CD4-positive, alpha-beta memory T cell (primary cell): ENCODE results near the gene MYO1A. TPM values are rescaled to one million over a fixed set of nuclear protein-coding genes. Genes with fewer than 3 reads are reported as not detected.

Experiments
- CTCF ChIA-PET: fragments of 350-600 bp; sonication (Branson Sonifier 250); formaldehyde crosslinking; loops from one replicate; lab custom pipeline; 2021; ENCODE audit warnings: inconsistent platforms; ENCODE audit not compliant: partially characterized antibody; lab: Charles Lee
- POLR2A ChIA-PET: fragments of 350-600 bp; sonication (Branson Sonifier 250); formaldehyde crosslinking; loops from one replicate; lab custom pipeline; 2021; ENCODE audit not compliant: partially characterized antibody; lab: Charles Lee
- DNase-seq, 5 donors: peaks; one replicate each; pipeline versions ENCODE4 v3.0.0 to v3.0.0-alpha.2; 2020 to 2022; ENCODE audit warnings: mixed read lengths in 1 of 5
- H3K27ac ChIP-seq: one replicate; pipeline ENCODE4 v1.7.0; 2013; ENCODE audit warnings: low read depth, low read length
- H3K27me3 ChIP-seq: 2 replicates; pipeline ENCODE4 v1.7.0; 2013; ENCODE audit warnings: mild to moderate bottlenecking, low read length, moderate library complexity; ENCODE audit not compliant: insufficient read depth
- H3K36me3 ChIP-seq: 2 replicates; pipeline ENCODE4 v1.7.0; 2013; ENCODE audit warnings: mild to moderate bottlenecking, low read length, moderate library complexity; ENCODE audit not compliant: insufficient read depth
- H3K4me1 ChIP-seq: 2 replicates; pipeline ENCODE4 v1.7.0; 2013; ENCODE audit warnings: mild to moderate bottlenecking, low read length, moderate library complexity; ENCODE audit not compliant: insufficient read depth
- H3K4me3 ChIP-seq, 2 donors: one replicate each; pipeline ENCODE4 v1.7.0; 2013; ENCODE audit warnings: low read length in 2 of 2, mild to moderate bottlenecking in 1 of 2
- H3K9me3 ChIP-seq, 2 donors: one replicate each; pipeline ENCODE4 v1.7.0; 2013; ENCODE audit warnings: low read length in 2 of 2, control low read depth in 1 of 2; ENCODE audit not compliant: control insufficient read depth in 1 of 2
- H3K27ac Mint-ChIP-seq, 7 donors: one replicate each; pipeline ENCODE4 v1.8.0; 2020 to 2021; ENCODE audit warnings: mixed read lengths in 7 of 7, mild to moderate bottlenecking in 6 of 7, inconsistent platforms in 3 of 7, moderate library complexity in 3 of 7
- H3K27me3 Mint-ChIP-seq, 2 donors: one replicate each; pipeline ENCODE4 v1.8.0; 2020 to 2021; ENCODE audit warnings: mixed read lengths in 2 of 2
- H3K36me3 Mint-ChIP-seq, 2 donors: one replicate each; pipeline ENCODE4 v1.8.0; 2020 to 2021; ENCODE audit warnings: mixed read lengths in 2 of 2, inconsistent platforms in 1 of 2, mild to moderate bottlenecking in 1 of 2
- H3K4me1 Mint-ChIP-seq, 4 donors: one replicate each; pipeline ENCODE4 v1.8.0; 2020 to 2021; ENCODE audit warnings: mixed read lengths in 4 of 4, mild to moderate bottlenecking in 1 of 4
- H3K4me3 Mint-ChIP-seq, 8 donors: one replicate each; pipeline ENCODE4 v1.8.0; 2020 to 2021; ENCODE audit warnings: mixed read lengths in 8 of 8, mild to moderate bottlenecking in 7 of 8, moderate library complexity in 6 of 8, inconsistent platforms in 3 of 8
- H3K9me3 Mint-ChIP-seq, 8 donors: one replicate each; pipeline ENCODE4 v1.8.0; 2020 to 2021; ENCODE audit warnings: mixed read lengths in 8 of 8, mild to moderate bottlenecking in 5 of 8, inconsistent platforms in 3 of 8, moderate library complexity in 1 of 8
- intact Hi-C: fragments of 100-400 bp; cut with micrococcal nuclease; formaldehyde crosslinking; loops from one replicate; pipeline ENCODE4 v1.15.1; 2023
- polyA plus RNA-seq, 2 donors: library from polyadenylated mRNA; unstranded; fragments of 300-500 nt; fragmentation: Illumina TruSeq; gene quantifications; one replicate each; pipeline ENCODE4 v1.2.3, GENCODE V29; 2021
- total RNA-seq, 2 experiments: library from RNA; stranded (reverse); gene quantifications; one replicate each; pipeline ENCODE4 v1.2.3, GENCODE V29; 2021

Gene MYO1A
- total and polyA plus RNA-seq, 4 experiments from 2014 or later: 1.2 to 3.0 TPM; not detected in 2

DNA sequence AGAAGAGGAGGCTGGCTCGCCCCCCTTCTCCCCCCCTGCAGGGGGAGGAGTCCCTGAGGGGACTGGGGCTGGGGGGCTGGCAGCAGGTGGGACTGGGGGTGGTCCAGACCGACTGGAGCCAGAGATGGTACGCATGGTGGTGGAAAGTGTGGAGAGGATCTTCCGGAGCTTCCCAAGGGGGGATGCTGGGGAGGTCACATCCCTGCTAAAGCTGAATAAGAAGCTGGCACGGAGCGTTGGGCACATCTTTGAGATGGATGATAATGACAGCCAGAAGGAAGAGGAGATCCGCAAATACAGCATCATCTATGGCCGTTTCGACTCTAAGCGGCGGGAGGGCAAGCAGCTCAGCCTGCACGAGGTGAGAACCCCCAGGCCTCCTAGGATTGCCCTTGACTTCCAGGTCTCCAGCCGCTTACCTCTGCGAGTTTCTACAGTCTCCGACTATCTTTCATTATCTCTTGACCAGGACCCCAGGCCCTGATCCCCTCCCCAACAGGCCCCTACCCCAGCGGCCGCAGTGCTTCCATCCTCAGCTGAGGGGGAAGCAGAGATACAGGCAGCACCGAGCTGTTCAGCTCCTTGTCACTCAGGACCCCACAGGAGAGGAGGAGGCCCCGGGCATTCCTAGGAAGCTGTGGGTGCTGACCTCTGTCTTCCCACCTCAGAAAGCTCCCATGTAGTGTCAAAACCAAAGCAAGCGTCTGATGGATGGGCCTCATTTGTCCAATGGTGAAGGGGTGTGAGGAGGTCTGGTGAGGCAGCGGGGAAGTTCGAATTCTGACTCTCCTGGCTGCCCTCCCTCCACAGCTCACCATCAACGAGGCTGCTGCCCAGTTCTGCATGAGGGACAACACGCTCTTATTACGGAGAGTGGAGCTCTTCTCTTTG is 42.0 kb upstream of the MYO1A start:
- Histone ChIP-seq H3K36me3 (peaks cover 25% of the 10 kb centered on the region), H3K4me1 (peaks cover 52% of the 10 kb centered on the region), H3K4me3 (no peak overlapping the region), H3K27me3 (no peaks in the 10 kb centered on the region), H3K9me3 (no peaks in the 10 kb centered on the region), H3K27ac (no peak overlapping the region)
- Mint-ChIP-seq H3K36me3 (peaks cover 8 to 52% of the 10 kb centered on the region in 2 donors), H3K9me3 (no peaks in the 10 kb centered on the region), H3K27me3 (no peaks in the 10 kb centered on the region), H3K27ac (peak overlapping the region in 6 of 7 donors; percentile 61 to 93 (median 84)), H3K4me1 (peaks cover 28 to 78% (median 45%) of the 10 kb centered on the region in 4 donors), H3K4me3 (peak overlapping the region in 5 of 8 donors; percentile 0 to 64 (median 16))
- ChIA-PET POLR2A (interaction anchor here (0.9 to 17.6 kb wide), 6 partner anchors 9 to 456 kb away, joined by 3 to 622 read pairs (median 58); partner anchors contain the start of genes NEMP1 and STAT6), CTCF (interaction anchor here (1.1 to 11.0 kb wide), 10 partner anchors 9 to 83 kb away, joined by 3 to 184 read pairs (median 6); partner anchors contain the start of genes NEMP1 and STAT6)
- intact Hi-C loops: no loop called here
- DNase-seq: peak in 1 of 5 donors; percentile 9

DNA sequence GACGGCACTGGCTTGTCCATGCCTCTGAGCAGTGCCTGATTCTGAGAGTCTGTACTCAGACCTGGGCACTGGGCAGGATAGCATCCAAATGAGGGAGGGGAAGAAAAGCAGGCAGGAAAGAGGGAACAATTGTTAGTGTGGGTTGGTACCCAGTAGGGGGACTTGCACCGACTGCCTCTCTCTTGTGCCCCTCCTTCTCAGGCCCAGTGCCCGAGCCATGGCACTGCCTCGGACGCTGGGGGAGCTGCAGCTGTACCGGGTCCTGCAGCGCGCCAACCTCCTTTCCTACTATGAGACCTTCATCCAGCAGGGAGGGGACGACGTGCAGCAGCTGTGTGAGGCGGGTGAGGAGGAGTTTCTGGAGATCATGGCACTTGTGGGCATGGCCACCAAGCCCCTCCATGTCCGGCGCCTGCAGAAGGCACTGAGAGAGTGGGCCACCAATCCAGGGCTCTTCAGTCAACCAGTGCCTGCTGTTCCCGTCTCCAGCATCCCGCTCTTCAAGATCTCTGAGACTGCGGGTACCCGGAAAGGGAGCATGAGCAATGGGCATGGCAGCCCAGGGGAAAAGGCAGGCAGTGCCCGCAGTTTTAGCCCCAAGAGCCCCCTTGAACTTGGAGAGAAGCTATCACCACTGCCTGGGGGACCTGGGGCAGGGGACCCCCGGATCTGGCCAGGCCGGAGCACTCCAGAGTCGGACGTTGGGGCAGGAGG is 41.2 kb upstream of the MYO1A start:
- Mint-ChIP-seq H3K4me3 (peak overlapping the region; percentile 61 to 95 (median 81)), H3K9me3 (no peaks in the 10 kb centered on the region), H3K4me1 (peaks cover 35 to 86% (median 52%) of the 10 kb centered on the region in 4 donors), H3K36me3 (peaks cover 2 to 50% of the 10 kb centered on the region in 2 donors), H3K27me3 (no peaks in the 10 kb centered on the region), H3K27ac (peak overlapping the region in 6 of 7 donors; percentile 50 to 93 (median 88))
- Histone ChIP-seq H3K4me1 (peaks cover 60% of the 10 kb centered on the region), H3K4me3 (no peak overlapping the region), H3K9me3 (no peaks in the 10 kb centered on the region), H3K36me3 (peaks cover 17% of the 10 kb centered on the region), H3K27ac (peak overlapping the region; percentile 26), H3K27me3 (no peaks in the 10 kb centered on the region)
- intact Hi-C loops: no loop called here
- CTCF ChIA-PET: interaction anchor here (1.4 to 11.0 kb wide), 8 partner anchors 8 to 80 kb away, joined by 4 to 184 read pairs (median 10); partner anchors contain the start of genes NEMP1 and STAT6
- DNase-seq: peak in 1 of 5 donors; percentile 11
- POLR2A ChIA-PET: interaction anchor here (1.0 to 17.6 kb wide), 5 partner anchors 10 to 27 kb away, joined by 3 to 622 read pairs (median 108); partner anchors contain the start of genes NEMP1 and STAT6

DNA sequence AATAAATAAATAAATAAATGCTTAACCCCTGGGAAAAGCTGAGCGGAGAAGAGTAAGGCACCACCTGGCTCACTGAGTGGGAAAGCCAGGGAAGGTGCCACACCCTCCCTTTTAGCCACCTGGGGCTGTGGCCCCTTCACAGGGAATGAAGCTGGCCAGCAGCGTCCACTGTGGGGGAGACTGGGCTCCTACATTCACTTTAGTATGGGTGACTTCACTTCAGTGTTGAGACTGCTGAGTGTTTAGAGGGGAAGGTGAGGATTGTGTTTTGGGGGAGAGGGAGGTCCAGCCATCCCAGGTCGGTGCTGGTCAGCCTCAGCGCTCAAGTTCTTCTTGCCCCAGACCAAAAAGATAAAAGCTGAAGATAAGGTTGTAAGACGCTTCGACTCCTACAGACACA is 40.6 kb upstream of the MYO1A start:
- Histone ChIP-seq H3K4me3 (no peak overlapping the region), H3K9me3 (no peaks in the 10 kb centered on the region), H3K27ac (peak overlapping the region; percentile 26), H3K36me3 (peaks cover 13% of the 10 kb centered on the region), H3K27me3 (no peaks in the 10 kb centered on the region), H3K4me1 (peaks cover 66% of the 10 kb centered on the region)
- H3K27ac Mint-ChIP-seq: peak overlapping the region; percentile 50 to 93 (median 87)
- intact Hi-C loops: no loop called here
- POLR2A ChIA-PET: interaction anchor here (8.8 to 17.6 kb wide), 3 partner anchors 12 to 19 kb away, joined by 108 to 622 read pairs (median 154); partner anchors contain the start of genes NEMP1 and STAT6
- H3K4me1 Mint-ChIP-seq: peaks cover 39 to 88% (median 58%) of the 10 kb centered on the region in 4 donors
- no peaks in the 10 kb centered on the region for H3K27me3 Mint-ChIP-seq
- peaks cover 0 to 45% of the 10 kb centered on the region in 2 donors for H3K36me3 Mint-ChIP-seq
- CTCF ChIA-PET: interaction anchor here (1.6 to 11.0 kb wide), 4 partner anchors 8 to 20 kb away, joined by 6 to 184 read pairs (median 58); partner anchors contain the start of genes NEMP1 and STAT6
- no peaks in the 10 kb centered on the region for H3K9me3 Mint-ChIP-seq
- peak overlapping the region; percentile 61 to 95 (median 81) for H3K4me3 Mint-ChIP-seq
- DNase-seq: peak in 1 of 5 donors; percentile 17

- H3K4me3 ChIP-seq: peak overlapping the region; percentile 67 to 76
- peak; percentile 26 to 53 (median 36) for DNase-seq
- no peaks in the 10 kb centered on the region for H3K9me3 Mint-ChIP-seq
- no peaks in the 10 kb centered on the region for H3K9me3 ChIP-seq
- intact Hi-C loops: loop anchor here (5.0 kb wide), 3 partner anchors 452 to 758 kb away; partner anchors contain the start of genes CDK4 and CTDSP2
- peaks cover 62% of the 10 kb centered on the region for H3K4me1 ChIP-seq
- H3K27ac ChIP-seq: peak overlapping the region; percentile 53
- no peaks in the 10 kb centered on the region for H3K27me3 ChIP-seq
- H3K4me3 Mint-ChIP-seq: peak overlapping the region; percentile 92 to 95 (median 94)
- no peaks in the 10 kb centered on the region for H3K27me3 Mint-ChIP-seq
- H3K27ac Mint-ChIP-seq: peak overlapping the region; percentile 85 to 96 (median 93)
- peaks cover 12% of the 10 kb centered on the region for H3K36me3 ChIP-seq
- H3K4me1 Mint-ChIP-seq: peaks cover 44 to 84% (median 60%) of the 10 kb centered on the region in 4 donors
- POLR2A ChIA-PET: interaction anchor here (0.5 to 17.6 kb wide), 8 partner anchors 9 to 460 kb away, joined by 4 to 622 read pairs (median 22); partner anchors contain the start of genes BAZ2A, LRP1, NEMP1 and SHMT2
- peaks cover 0 to 39% of the 10 kb centered on the region in 2 donors for H3K36me3 Mint-ChIP-seq
- CTCF ChIA-PET: interaction anchor here (0.6 to 11.0 kb wide), 5 partner anchors 9 to 158 kb away, joined by 3 to 184 read pairs (median 8); partner anchors contain the start of genes NEMP1 and STAT6
Observed at GRCh38 chr12:57089271-57090245, 39.6 kb upstream of the MYO1A start.

DNA sequence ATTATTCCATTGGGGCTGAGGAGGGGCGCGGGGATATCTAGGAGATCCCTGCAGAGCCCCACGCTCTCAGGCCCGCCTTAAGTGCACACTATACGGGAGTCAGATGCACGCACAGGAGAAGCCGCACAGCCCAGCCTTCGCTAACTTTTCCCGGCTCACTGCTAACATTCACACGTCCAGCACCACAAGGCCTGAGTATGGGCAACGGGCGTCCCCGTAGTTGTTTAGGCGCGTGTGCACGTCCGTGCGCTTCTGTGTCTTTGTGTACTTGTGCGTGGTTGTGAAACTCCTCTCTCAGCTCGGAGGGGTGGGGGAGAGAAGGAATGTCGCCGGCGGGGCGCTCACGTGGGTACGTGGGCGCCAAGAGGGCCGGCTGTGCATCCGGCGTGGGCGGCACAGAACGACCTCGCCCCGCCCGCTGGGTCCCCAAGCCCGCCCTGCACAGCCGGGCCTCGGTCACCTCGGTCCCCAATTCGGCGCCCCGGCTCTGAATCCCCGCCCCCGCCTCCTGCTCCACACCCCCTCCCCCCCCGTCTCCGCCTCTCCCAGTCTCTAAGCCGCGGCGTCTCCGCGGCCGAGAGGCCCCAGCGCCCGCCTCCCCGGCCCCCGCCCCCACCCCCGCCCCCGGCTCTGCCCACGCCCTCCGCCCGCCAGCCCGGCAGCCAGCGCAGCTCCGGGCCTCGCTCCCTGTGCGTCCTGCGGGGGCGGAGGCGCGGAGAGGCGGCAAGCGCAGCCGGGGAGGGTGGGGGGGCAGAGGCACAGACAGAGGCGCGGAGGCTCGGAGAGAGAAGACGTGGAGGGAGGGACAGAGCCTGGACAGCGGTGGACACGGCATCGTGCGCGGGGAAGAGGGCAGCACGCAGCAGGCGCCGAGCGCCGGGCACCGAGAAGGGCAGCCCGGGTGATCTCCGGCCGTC is 38.7 kb upstream of the MYO1A start, which contains the start of gene NAB2:
TSS of gene NAB2 (plus strand) at position 761 of the 917 bp plus-strand sequence. CDS start 158 bp downstream, outside the sequence.
- ChIA-PET POLR2A (interaction anchor here (0.6 to 17.6 kb wide), 12 partner anchors 10 to 970 kb away, joined by 3 to 622 read pairs (median 6); partner anchors contain the start of genes BAZ2A, GLI1, LRP1 and NEMP1), CTCF (interaction anchor here (1.6 to 11.0 kb wide), 3 partner anchors 9 to 22 kb away, joined by 6 to 184 read pairs (median 109); partner anchors contain the start of genes NEMP1 and STAT6)
- peaks cover 40 to 77% (median 53%) of the 10 kb centered on the region in 4 donors for H3K4me1 Mint-ChIP-seq
- peak within 1 kb of the TSS; percentile 97 to 99 (median 98) for H3K27ac Mint-ChIP-seq
- Histone ChIP-seq H3K4me3 (peak within 1 kb of the TSS; percentile 90 to 91), H3K36me3 (peaks cover 9% of the 10 kb centered on the region), H3K9me3 (no peaks in the 10 kb centered on the region), H3K4me1 (peaks cover 52% of the 10 kb centered on the region), H3K27ac (peak within 1 kb of the TSS; percentile 97), H3K27me3 (no peaks in the 10 kb centered on the region)
- H3K27me3 Mint-ChIP-seq: no peaks in the 10 kb centered on the region
- H3K4me3 Mint-ChIP-seq: peak within 1 kb of the TSS; percentile 92 to 98 (median 95)
- H3K9me3 Mint-ChIP-seq: no peaks in the 10 kb centered on the region
- intact Hi-C loops: loop anchor here (1.0 to 5.0 kb wide), 5 partner anchors 10 to 759 kb away; partner anchors contain the start of genes CDK4, CTDSP2, NEMP1 and STAT6
- DNase-seq: peak; percentile 89 to 94 (median 92)
- peaks cover 0 to 37% of the 10 kb centered on the region in 2 donors for H3K36me3 Mint-ChIP-seq
